K562 (cell line): ENCODE data around the gene MCCD1. TPM values are rescaled to one million over a fixed set of nuclear protein-coding genes. Genes with fewer than 3 reads are reported as not detected.

Source experiments
- ASH1L ChIP-seq: fragments of 450-650 bp; IDR thresholded peaks from 2 replicates; pipeline ENCODE4 v1.6.1; 2018; ENCODE audit warnings: borderline replicate concordance, mild to moderate bottlenecking, low read depth; ENCODE audit not compliant: partially characterized antibody
- CBX1 ChIP-seq: sonication (generic); IDR thresholded peaks from 2 replicates; pipeline ENCODE4 v1.6.1; 2016; ENCODE audit warnings: antibody characterized with exemption, low read depth, mild to moderate bottlenecking
- CBX3 ChIP-seq, 2 experiments: IDR thresholded peaks; 1 replicate in 1 of 2; 2 replicates in 1 of 2; pipeline ENCODE4 v1.6.1; 2012; ENCODE audit warnings: inconsistent platforms in 2 of 2, low read length in 2 of 2, borderline replicate concordance in 1 of 2, control low read depth in 1 of 2
- EWSR1 ChIP-seq: fragments of 450-650 bp; IDR thresholded peaks from 2 replicates; pipeline ENCODE4 v1.6.1; 2018; ENCODE audit warnings: borderline replicate concordance, mild to moderate bottlenecking, low read depth, moderate library complexity; ENCODE audit not compliant: partially characterized antibody
- EZH2 ChIP-seq: IDR thresholded peaks from 2 replicates; pipeline ENCODE4 v1.6.1; 2012; ENCODE audit warnings: low read depth, mild to moderate bottlenecking, inconsistent platforms, low read length, borderline replicate concordance
- FOXM1 ChIP-seq, 2 experiments: fragments of 450-650 bp in 1 of 2; sonication (generic) in 1 of 2; formaldehyde crosslinking in 1 of 2; IDR thresholded peaks; 2 replicates each; pipeline versions ENCODE4 v1.6.1 to v1.9.0; 2017 to 2022; ENCODE audit warnings: low read depth in 2 of 2, mild to moderate bottlenecking in 2 of 2, missing genetic modification reagents in 1 of 2, moderate library complexity in 1 of 2
- FOXP1 ChIP-seq: sonication (generic); formaldehyde crosslinking; IDR thresholded peaks from 2 replicates; pipeline ENCODE4 v1.8.0; 2022; ENCODE audit warnings: mild to moderate bottlenecking, missing genetic modification reagents
- HMBOX1 ChIP-seq: sonication (generic); IDR thresholded peaks from 2 replicates; pipeline ENCODE4 v1.6.1; 2016
- HNRNPLL ChIP-seq: fragments of 200-400 bp; formaldehyde crosslinking; IDR thresholded peaks from 2 replicates; pipeline ENCODE4 v1.6.1; 2017; ENCODE audit warnings: low read length, low read depth, mild to moderate bottlenecking; ENCODE audit not compliant: poor library complexity, severe bottlenecking
- MEIS2 ChIP-seq: fragments of 450-650 bp; IDR thresholded peaks from 2 replicates; pipeline ENCODE4 v1.6.1; 2014; ENCODE audit warnings: mild to moderate bottlenecking; ENCODE audit not compliant: partially characterized antibody
- PHB2 ChIP-seq: fragments of 450-650 bp; IDR thresholded peaks from 2 replicates; pipeline ENCODE4 v1.6.1; 2017; ENCODE audit warnings: low read depth
- POU5F1 ChIP-seq: fragments of 150-350 bp; IDR thresholded peaks from 2 replicates; pipeline ENCODE4 v1.6.1; 2014; ENCODE audit warnings: borderline replicate concordance, low read length, low read depth, mild to moderate bottlenecking; ENCODE audit not compliant: partially characterized antibody
- RBFOX2 ChIP-seq: fragments of 200-400 bp; formaldehyde crosslinking; IDR thresholded peaks from 2 replicates; pipeline ENCODE4 v1.6.1; 2017; ENCODE audit warnings: low read depth, mild to moderate bottlenecking, low read length, moderate library complexity
- RBM15 ChIP-seq: fragments of 200-400 bp; formaldehyde crosslinking; IDR thresholded peaks from 2 replicates; pipeline ENCODE4 v1.6.1; 2018; ENCODE audit warnings: mild to moderate bottlenecking, low read length, moderate library complexity; ENCODE audit not compliant: insufficient read depth
- RHOXF2B ChIP-seq: fragments of 250-450 bp; sonication (Bioruptor Pico); conservative IDR thresholded peaks from 2 replicates; pipeline ENCODE4 v1.5.1; 2021
- SP1 ChIP-seq: sonication (generic); formaldehyde crosslinking; IDR thresholded peaks from 2 replicates; pipeline ENCODE4 v1.8.1; 2022; ENCODE audit warnings: mild to moderate bottlenecking, missing genetic modification reagents
- TAL1 ChIP-seq: fragments of 450-650 bp; IDR thresholded peaks from 2 replicates; pipeline ENCODE4 v1.6.1; 2016; ENCODE audit warnings: mild to moderate bottlenecking
- ZBTB17 ChIP-seq: fragments of 450-650 bp; formaldehyde crosslinking; IDR thresholded peaks from 2 replicates; pipeline ENCODE4 v1.4.0; 2020; ENCODE audit warnings: mild to moderate bottlenecking
- ZNF41 ChIP-seq: fragments of 250-450 bp; sonication (Bioruptor Pico); conservative IDR thresholded peaks from 2 replicates; pipeline ENCODE4 v1.4.0; 2020; ENCODE audit warnings: mild to moderate bottlenecking
- ZNF507 ChIP-seq: conservative IDR thresholded peaks from 2 replicates; pipeline ENCODE4 v1.6.1; 2017; ENCODE audit warnings: missing genetic modification characterization, missing compliant biosample characterization
- polyA plus RNA-seq, 8 experiments: library from polyadenylated mRNA; depleted of rRNA in 4 of 8; stranded (reverse) in 5 of 8; unstranded in 3 of 8; fragments of >200 nt; fragmentation: Nextera tagmentation in 2 of 8; fragmentation: Illumina TruSeq in 1 of 8; extraction: Ambion mirVana in 2 of 8; extraction: Trizol in 1 of 8; gene quantifications; 2 replicates each; pipeline versions ENCODE4 v1.2.1 to v1.2.3, GENCODE V29; 2011 to 2014; ENCODE audit warnings: inconsistent platforms in 1 of 8, missing spikeins in 1 of 8
- total RNA-seq, 7 experiments: library from RNA; depleted of rRNA in 6 of 7; stranded (reverse); fragments of >200 nt in 6 of 7; fragmentation: Illumina TruSeq in 2 of 7; extraction: Trizol in 2 of 7; gene quantifications; 2 replicates each; pipeline versions ENCODE4 v1.2.1 to v1.2.3, GENCODE V29; 2011 to 2021; ENCODE audit warnings: low replicate concordance in 1 of 7
- TF ChIP-seq, protein P1 (sequence below): fragments of 450-650 bp; formaldehyde crosslinking; IDR thresholded peaks from 2 replicates; pipeline ENCODE4 v1.4.0; 2022; ENCODE audit warnings: mild to moderate bottlenecking, moderate library complexity
- TF ChIP-seq, protein P2 (sequence below): sonication (generic); formaldehyde crosslinking; IDR thresholded peaks from 2 replicates; pipeline ENCODE4 v1.9.0; 2022; ENCODE audit warnings: mild to moderate bottlenecking, missing genetic modification reagents
- TF ChIP-seq, protein P3 (sequence below): fragments of 250-450 bp; sonication (Bioruptor Pico); IDR thresholded peaks from 2 replicates; pipeline ENCODE4 v1.9.0; 2021; ENCODE audit warnings: mild to moderate bottlenecking, inconsistent platforms
- TF ChIP-seq, protein P4 (sequence below): fragments of 450-650 bp; IDR thresholded peaks from 2 replicates; pipeline ENCODE4 v1.7.0; 2016; ENCODE audit warnings: borderline replicate concordance

MCCD1 gene
- total and polyA plus RNA-seq, 9 of the 15 experiments (the other 6 are each of a cell fraction or from before 2014, with no cell fraction given) = not detected

DNA sequence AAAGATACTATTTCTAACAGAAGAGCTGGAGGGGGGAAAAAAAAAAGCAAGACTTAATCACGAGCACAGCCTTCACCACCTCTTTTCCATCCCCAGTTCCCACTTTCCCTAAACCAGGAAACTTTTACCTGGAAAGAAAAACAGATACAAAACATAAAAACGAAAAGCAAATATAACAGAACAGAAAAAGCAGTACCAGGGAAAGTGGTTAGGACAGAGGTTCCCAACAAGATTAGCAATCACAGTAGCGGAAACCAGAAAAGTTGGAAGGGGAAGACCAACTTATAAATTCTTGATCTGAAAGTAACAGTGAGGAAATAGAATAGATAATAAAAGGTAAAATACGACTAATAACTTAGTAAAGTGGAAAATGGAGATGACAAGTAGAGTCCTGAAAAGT lies 11.9 kb downstream of the MCCD1 start (continued):
- no peak for TF ChIP-seq ZBTB17 (CRISPR knock-in tag)
- no peak for TF ChIP-seq CBX1
- TF ChIP-seq SP1 (CRISPR knock-in tag) = no peak
- TF ChIP-seq, protein P1, sequence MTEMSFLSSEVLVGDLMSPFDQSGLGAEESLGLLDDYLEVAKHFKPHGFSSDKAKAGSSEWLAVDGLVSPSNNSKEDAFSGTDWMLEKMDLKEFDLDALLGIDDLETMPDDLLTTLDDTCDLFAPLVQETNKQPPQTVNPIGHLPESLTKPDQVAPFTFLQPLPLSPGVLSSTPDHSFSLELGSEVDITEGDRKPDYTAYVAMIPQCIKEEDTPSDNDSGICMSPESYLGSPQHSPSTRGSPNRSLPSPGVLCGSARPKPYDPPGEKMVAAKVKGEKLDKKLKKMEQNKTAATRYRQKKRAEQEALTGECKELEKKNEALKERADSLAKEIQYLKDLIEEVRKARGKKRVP (CRISPR knock-in tag) = no peak
- 0 out of 2 replicates have a peak, but pooled peaks have one; percentile 9 for TF ChIP-seq PHB2
- no peak for TF ChIP-seq POU5F1
- TF ChIP-seq CBX3 (IDR thresholded peaks at IDR 0.05; ENCODE audit: borderline replicate concordance in 1 of 2, low read length in 2 of 2) = no peak
- TF ChIP-seq, protein P2, sequence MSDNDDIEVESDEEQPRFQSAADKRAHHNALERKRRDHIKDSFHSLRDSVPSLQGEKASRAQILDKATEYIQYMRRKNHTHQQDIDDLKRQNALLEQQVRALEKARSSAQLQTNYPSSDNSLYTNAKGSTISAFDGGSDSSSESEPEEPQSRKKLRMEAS (CRISPR knock-in tag) = no peak
- TF ChIP-seq, protein P3, sequence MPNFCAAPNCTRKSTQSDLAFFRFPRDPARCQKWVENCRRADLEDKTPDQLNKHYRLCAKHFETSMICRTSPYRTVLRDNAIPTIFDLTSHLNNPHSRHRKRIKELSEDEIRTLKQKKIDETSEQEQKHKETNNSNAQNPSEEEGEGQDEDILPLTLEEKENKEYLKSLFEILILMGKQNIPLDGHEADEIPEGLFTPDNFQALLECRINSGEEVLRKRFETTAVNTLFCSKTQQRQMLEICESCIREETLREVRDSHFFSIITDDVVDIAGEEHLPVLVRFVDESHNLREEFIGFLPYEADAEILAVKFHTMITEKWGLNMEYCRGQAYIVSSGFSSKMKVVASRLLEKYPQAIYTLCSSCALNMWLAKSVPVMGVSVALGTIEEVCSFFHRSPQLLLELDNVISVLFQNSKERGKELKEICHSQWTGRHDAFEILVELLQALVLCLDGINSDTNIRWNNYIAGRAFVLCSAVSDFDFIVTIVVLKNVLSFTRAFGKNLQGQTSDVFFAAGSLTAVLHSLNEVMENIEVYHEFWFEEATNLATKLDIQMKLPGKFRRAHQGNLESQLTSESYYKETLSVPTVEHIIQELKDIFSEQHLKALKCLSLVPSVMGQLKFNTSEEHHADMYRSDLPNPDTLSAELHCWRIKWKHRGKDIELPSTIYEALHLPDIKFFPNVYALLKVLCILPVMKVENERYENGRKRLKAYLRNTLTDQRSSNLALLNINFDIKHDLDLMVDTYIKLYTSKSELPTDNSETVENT = no peak
- no peak for TF ChIP-seq FOXP1 (CRISPR knock-in tag)
- no peak for TF ChIP-seq RBFOX2
- TF ChIP-seq RBM15 = no peak
- no peak for TF ChIP-seq EWSR1
- TF ChIP-seq ASH1L = no peak
- TF ChIP-seq RHOXF2B (CRISPR knock-in tag) = no peak
- no peak for TF ChIP-seq MEIS2
- TF ChIP-seq ZNF41 (CRISPR knock-in tag) = no peak
- no peak for TF ChIP-seq HNRNPLL
- TF ChIP-seq HMBOX1 = 0 out of 2 replicates have a peak, but pooled peaks have one; percentile 1
- TF ChIP-seq FOXM1 (IDR thresholded peaks at IDR 0.05; ENCODE audit: low read depth) = no peak
- no peak for TF ChIP-seq FOXM1 (CRISPR knock-in tag; IDR thresholded peaks at IDR 0.05; ENCODE audit: low read depth)
- TF ChIP-seq ZNF507 (tag) = no peak
- TF ChIP-seq TAL1 = no peak
- TF ChIP-seq, protein P4, sequence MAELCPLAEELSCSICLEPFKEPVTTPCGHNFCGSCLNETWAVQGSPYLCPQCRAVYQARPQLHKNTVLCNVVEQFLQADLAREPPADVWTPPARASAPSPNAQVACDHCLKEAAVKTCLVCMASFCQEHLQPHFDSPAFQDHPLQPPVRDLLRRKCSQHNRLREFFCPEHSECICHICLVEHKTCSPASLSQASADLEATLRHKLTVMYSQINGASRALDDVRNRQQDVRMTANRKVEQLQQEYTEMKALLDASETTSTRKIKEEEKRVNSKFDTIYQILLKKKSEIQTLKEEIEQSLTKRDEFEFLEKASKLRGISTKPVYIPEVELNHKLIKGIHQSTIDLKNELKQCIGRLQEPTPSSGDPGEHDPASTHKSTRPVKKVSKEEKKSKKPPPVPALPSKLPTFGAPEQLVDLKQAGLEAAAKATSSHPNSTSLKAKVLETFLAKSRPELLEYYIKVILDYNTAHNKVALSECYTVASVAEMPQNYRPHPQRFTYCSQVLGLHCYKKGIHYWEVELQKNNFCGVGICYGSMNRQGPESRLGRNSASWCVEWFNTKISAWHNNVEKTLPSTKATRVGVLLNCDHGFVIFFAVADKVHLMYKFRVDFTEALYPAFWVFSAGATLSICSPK = peak; percentile 91; the same call in 1 of the 2 replicates
- TF ChIP-seq EZH2 = no peak
